Mesendoderm (in vitro differentiated cells): ENCODE data around the gene GAS2L3.
"Not testable (repeated sequence)": the region's sequence is repeated elsewhere in the genome, so short reads cannot be mapped to it uniquely, and the experiment has no call there.

Experiments
- DNase-seq: peaks from one replicate; pipeline ENCODE4 v3.0.0; 2013
- H2AK5ac ChIP-seq: 2 replicates; pipeline ENCODE4 v1.6.1; 2013; ENCODE audit warnings: low read length, inconsistent platforms
- H2BK120ac ChIP-seq: 2 replicates; pipeline ENCODE4 v1.6.1; 2013; ENCODE audit warnings: low read depth, mild to moderate bottlenecking, low read length, moderate library complexity, mixed read lengths
- H2BK15ac ChIP-seq: replicated peaks from 2 replicates; pipeline ENCODE4 v1.6.1; 2013; ENCODE audit warnings: low read depth, mild to moderate bottlenecking, moderate library complexity
- H2BK5ac ChIP-seq: 2 replicates; pipeline ENCODE4 v1.6.1; 2013; ENCODE audit warnings: low read length, inconsistent platforms
- H3K18ac ChIP-seq: 2 replicates; pipeline ENCODE4 v1.6.1; 2013; ENCODE audit warnings: mild to moderate bottlenecking, low read length, mixed read lengths
- H3K23ac ChIP-seq: one replicate; pipeline ENCODE4 v1.6.1; 2013; ENCODE audit warnings: low read length
- H3K27ac ChIP-seq: 2 replicates; pipeline ENCODE4 v1.5.1; 2013; ENCODE audit warnings: low read depth, mild to moderate bottlenecking, inconsistent platforms, low read length, moderate library complexity
- H3K27me3 ChIP-seq: 2 replicates; pipeline ENCODE4 v1.6.1; 2013; ENCODE audit warnings: low read length, control low read depth, mild to moderate bottlenecking, inconsistent platforms; ENCODE audit not compliant: insufficient read depth, poor library complexity
- H3K36me3 ChIP-seq: 2 replicates; pipeline ENCODE4 v1.6.1; 2013; ENCODE audit warnings: low read length, inconsistent platforms; ENCODE audit not compliant: control insufficient read depth, insufficient read depth
- H3K4ac ChIP-seq: one replicate; pipeline ENCODE4 v1.6.1; 2013; ENCODE audit warnings: low read depth, mild to moderate bottlenecking, low read length, moderate library complexity
- H3K4me1 ChIP-seq: 2 replicates; pipeline ENCODE4 v1.6.1; 2013; ENCODE audit warnings: low read depth, low read length, inconsistent platforms; ENCODE audit not compliant: control insufficient read depth
- H3K4me2 ChIP-seq: 2 replicates; pipeline ENCODE4 v1.6.1; 2013; ENCODE audit warnings: low read length
- H3K4me3 ChIP-seq: 2 replicates; pipeline ENCODE4 v1.5.1; 2013; ENCODE audit warnings: mild to moderate bottlenecking, low read length
- H3K56ac ChIP-seq: one replicate; pipeline ENCODE4 v1.6.1; 2013; ENCODE audit warnings: low read length
- H3K79me1 ChIP-seq: 2 replicates; pipeline ENCODE4 v1.6.1; 2013; ENCODE audit warnings: low read length, inconsistent platforms
- H3K79me2 ChIP-seq: 2 replicates; pipeline ENCODE4 v1.6.1; 2013; ENCODE audit warnings: mild to moderate bottlenecking, low read length; ENCODE audit not compliant: control insufficient read depth, insufficient read depth
- H3K9ac ChIP-seq: 2 replicates; pipeline ENCODE4 v1.6.1; 2013; ENCODE audit warnings: low read length, inconsistent platforms
- H4K5ac ChIP-seq: one replicate; pipeline ENCODE4 v1.6.1; 2013; ENCODE audit warnings: low read length
- H4K8ac ChIP-seq: one replicate; pipeline ENCODE4 v1.6.1; 2013; ENCODE audit warnings: low read depth, mild to moderate bottlenecking, control low read depth, low read length, moderate library complexity
- whole genome bisulfite sequencing: extraction: QIAGEN DNeasy Blood & Tissue Kit; methylation state at CpG from one replicate; pipeline ENCODE4 v1.1.7; 2013; ENCODE audit warnings: low lambda C conversion rate, missing lambda C conversion rate; ENCODE audit not compliant: insufficient coverage; ENCODE audit errors: extremely low coverage; 5-methylcytosine and 5-hydroxymethylcytosine counted together

The GAS2L3 gene

DNA sequence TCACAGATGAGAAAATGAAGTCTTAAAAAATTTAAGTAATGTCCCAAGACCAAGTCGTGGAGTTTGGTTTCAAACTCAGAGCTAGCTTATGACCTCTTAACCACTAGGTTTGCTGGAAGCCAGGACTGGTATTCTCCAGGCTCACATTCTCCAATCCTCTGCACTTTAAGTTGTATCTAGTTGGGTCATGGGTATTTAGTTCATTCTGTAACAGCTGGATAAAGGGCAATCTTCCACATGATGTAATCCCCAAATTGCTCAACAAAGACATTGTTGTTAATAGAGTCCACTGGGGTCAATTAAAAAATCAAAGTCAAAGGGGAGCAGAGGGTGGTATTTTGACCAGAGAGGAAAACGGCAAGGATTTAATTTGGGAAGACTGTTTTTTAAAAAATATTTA is 17.8 kb upstream of the GAS2L3 start:
- DNase-seq, result no peak
- Histone ChIP-seq H3K4me1 (no peaks in the 10 kb centered on the region), H3K79me1 (no peaks in the 10 kb centered on the region), H3K27ac (no peak overlapping the region), H3K56ac (no peak overlapping the region), H3K23ac (no peak overlapping the region), H3K36me3 (no peaks in the 10 kb centered on the region), H3K79me2 (no peaks in the 10 kb centered on the region), H2AK5ac (no peak overlapping the region), H2BK5ac (no peak overlapping the region), H2BK120ac (no peak overlapping the region), H3K4me3 (no peak overlapping the region), H3K18ac (no peak overlapping the region), H3K27me3 (no peaks in the 10 kb centered on the region), H4K5ac (no peak overlapping the region), H2BK15ac (no peak overlapping the region), H3K9ac (no peak overlapping the region), H4K8ac (no peak overlapping the region), H3K4ac (no peak overlapping the region), H3K4me2 (no peak overlapping the region)
- WGBS, result no CpG with 5 or more reads among the region's 2 CpGs

DNA sequence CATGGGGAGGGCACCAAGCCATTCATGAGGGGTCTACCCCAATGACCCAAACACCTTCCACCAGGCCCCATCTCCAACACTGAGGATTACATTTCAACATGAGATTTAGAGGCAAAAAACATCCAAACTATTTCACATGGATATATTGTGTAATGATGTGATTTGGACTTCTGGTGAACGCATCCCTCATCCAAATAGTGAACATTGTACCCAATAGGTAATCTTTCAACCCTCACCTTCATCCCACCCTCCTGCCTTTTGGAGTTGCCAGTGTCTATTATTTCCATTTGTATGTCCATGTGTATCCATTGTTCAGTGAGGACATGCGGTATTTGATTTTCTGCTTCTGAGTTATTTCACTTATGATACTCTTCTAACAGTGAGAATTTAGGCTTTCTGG is 16.1 kb upstream of the GAS2L3 start:
- Histone ChIP-seq H3K27me3 (no peaks in the 10 kb centered on the region), H3K36me3 (no peaks in the 10 kb centered on the region), H3K27ac (no peak overlapping the region), H4K5ac (no peak overlapping the region), H4K8ac (no peak overlapping the region), H3K79me2 (no peaks in the 10 kb centered on the region), H2BK120ac (no peak overlapping the region), H2BK5ac (no peak overlapping the region), H3K4me1 (no peaks in the 10 kb centered on the region), H3K56ac (no peak overlapping the region), H2BK15ac (no peak overlapping the region), H3K4me3 (no peak overlapping the region), H3K18ac (no peak overlapping the region), H3K4me2 (no peak overlapping the region), H3K79me1 (no peaks in the 10 kb centered on the region), H2AK5ac (no peak overlapping the region), H3K4ac (no peak overlapping the region), H3K9ac (no peak overlapping the region), H3K23ac (no peak overlapping the region)
- DNase-seq, result no peak
- no CpG with 5 or more reads among the region's 2 CpGs for WGBS

DNA sequence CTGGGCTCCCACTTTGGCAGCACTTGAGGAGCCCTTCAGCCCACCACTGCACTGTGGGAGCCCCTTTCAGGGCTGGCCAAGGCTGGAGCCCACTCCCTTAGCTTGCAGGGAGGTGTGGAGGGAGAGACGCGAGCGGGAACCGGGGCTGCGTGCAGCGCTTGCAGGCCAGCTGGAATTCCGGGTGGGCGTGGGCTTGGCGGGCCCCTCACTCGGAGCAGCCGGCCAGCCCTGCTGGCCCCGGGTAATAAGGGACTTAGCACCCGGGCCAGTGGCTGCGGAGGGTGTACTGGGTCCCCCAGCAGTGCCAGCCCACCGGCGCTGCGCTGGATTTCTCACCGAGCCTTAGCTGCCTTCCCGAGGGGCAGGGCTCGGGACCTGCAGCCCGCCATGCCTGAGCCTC is 14.2 kb upstream of the GAS2L3 start:
- H3K23ac ChIP-seq, H3K56ac ChIP-seq, H3K27ac ChIP-seq, H3K18ac ChIP-seq, H4K8ac ChIP-seq, DNase-seq, H4K5ac ChIP-seq, H2BK15ac ChIP-seq, H3K9ac ChIP-seq, H3K36me3 ChIP-seq, H3K79me1 ChIP-seq, H2AK5ac ChIP-seq, H3K4ac ChIP-seq, H2BK120ac ChIP-seq, H3K4me2 ChIP-seq, H2BK5ac ChIP-seq, H3K79me2 ChIP-seq, H3K4me1 ChIP-seq, H3K4me3 ChIP-seq, H3K27me3 ChIP-seq: not testable (repeated sequence)
- no CpG with 5 or more reads among the region's 21 CpGs for WGBS

DNA sequence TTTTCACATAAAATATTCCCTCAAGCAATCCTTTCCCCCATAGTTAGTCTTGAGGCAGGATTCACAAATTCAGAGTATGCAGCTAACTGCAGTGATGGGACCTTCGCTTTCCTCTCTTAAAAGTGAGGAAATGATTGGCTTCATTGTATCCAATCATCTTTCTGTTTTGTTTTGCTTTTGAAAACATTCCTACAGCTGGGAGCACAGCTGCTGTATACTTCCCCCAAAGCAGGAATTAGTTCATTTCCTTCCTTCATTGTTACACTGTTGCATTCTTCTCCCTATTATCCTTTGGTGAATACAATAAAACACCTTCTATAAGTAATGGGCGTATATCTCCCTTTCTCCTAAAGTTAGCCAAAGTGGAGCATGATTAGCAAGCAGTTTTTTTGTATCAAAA is 9.4 kb upstream of the GAS2L3 start:
- Histone ChIP-seq H3K27me3 (no peaks in the 10 kb centered on the region), H3K79me1 (no peaks in the 10 kb centered on the region), H3K4me1 (no peaks in the 10 kb centered on the region), H3K56ac (no peak overlapping the region), H2AK5ac (no peak overlapping the region), H3K18ac (no peak overlapping the region), H3K4me2 (no peak overlapping the region), H3K4me3 (no peak overlapping the region), H3K9ac (no peak overlapping the region), H3K79me2 (no peaks in the 10 kb centered on the region), H2BK120ac (no peak overlapping the region), H3K36me3 (no peaks in the 10 kb centered on the region), H2BK15ac (no peak overlapping the region), H3K23ac (no peak overlapping the region), H4K8ac (no peak overlapping the region), H3K4ac (no peak overlapping the region), H2BK5ac (no peak overlapping the region), H4K5ac (no peak overlapping the region), H3K27ac (no peak overlapping the region)
- peak; percentile 39 for DNase-seq
- WGBS, result no CpG with 5 or more reads among the region's 2 CpGs

DNA sequence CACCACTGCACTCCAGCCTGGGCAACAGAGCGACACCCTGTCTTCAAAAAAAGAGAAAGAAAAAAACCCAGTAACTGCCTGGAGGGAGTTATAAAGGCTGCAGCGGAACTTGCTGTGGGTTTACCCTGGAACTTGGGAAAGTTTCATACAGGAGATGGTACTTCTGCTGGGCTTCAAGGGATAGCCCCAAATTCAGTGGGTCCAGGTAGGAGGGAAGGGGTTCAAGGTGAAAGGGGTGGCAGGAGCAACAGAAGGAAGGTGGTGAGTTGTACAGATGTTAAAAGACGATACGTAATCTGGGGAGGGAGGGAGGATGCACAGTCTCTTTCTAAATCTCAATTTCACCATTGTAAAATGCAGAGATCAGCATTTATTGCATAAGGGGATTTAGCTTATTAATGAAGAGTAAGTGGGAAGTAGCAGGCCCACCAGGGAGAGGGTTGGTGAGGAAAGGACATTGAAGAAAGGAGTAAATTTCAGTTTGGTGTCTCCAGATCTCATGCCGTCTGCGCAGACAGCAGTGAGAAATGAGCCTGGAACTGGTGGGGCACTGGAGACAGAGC is 8.5 kb upstream of the GAS2L3 start:
- no peak overlapping the region for H3K27ac ChIP-seq
- no peak overlapping the region for H3K4me3 ChIP-seq
- H2BK120ac ChIP-seq, result no peak overlapping the region
- H3K23ac ChIP-seq, result no peak overlapping the region
- no peak overlapping the region for H3K18ac ChIP-seq
- H3K27me3 ChIP-seq, result no peaks in the 10 kb centered on the region
- no peaks in the 10 kb centered on the region for H3K4me1 ChIP-seq
- H3K36me3 ChIP-seq, result no peaks in the 10 kb centered on the region
- H3K4ac ChIP-seq, result peak overlapping the region; percentile 65
- no peak overlapping the region for H2BK5ac ChIP-seq
- no peak overlapping the region for H4K8ac ChIP-seq
- H3K79me1 ChIP-seq, result no peaks in the 10 kb centered on the region
- H4K5ac ChIP-seq, result no peak overlapping the region
- no peak overlapping the region for H2AK5ac ChIP-seq
- no peak for DNase-seq
- no peak overlapping the region for H2BK15ac ChIP-seq
- H3K56ac ChIP-seq, result peak overlapping the region; percentile 42
- H3K9ac ChIP-seq, result no peak overlapping the region
- no peak overlapping the region for H3K4me2 ChIP-seq
- WGBS, result no CpG with 5 or more reads among the region's 6 CpGs
- no peaks in the 10 kb centered on the region for H3K79me2 ChIP-seq

DNA sequence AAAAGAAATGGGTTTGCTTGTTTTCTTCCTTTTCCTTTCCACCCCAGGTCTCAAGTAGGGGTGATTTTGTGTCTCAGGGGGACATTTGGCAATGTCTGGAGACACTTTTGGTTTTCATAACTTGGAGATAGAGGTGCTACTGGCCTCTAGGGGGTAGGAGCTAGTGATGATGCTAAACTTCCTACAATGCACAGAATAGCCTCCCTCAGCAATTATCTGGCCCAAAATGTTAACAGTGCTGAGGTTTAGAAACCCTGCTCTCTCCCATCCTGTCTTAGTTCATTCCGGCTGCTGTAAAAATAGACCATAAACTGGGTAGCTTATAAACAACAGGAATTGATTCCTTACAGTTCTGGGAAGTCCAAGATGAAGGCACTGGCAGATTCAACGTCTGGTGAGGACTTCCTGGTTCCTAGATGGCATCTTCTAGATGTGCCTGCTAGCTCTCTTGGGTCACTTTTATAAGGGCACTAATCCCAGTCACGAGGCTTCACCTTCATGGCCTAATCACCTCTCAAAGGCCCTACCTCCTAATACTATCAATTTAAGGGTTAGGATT is 7.4 kb upstream of the GAS2L3 start:
- Histone ChIP-seq H3K27me3 (no peaks in the 10 kb centered on the region), H3K4me2 (no peak overlapping the region), H3K56ac (no peak overlapping the region), H3K23ac (no peak overlapping the region), H2BK5ac (no peak overlapping the region), H3K79me1 (no peaks in the 10 kb centered on the region), H3K36me3 (no peaks in the 10 kb centered on the region), H4K5ac (no peak overlapping the region), H2BK120ac (no peak overlapping the region), H3K18ac (no peak overlapping the region), H3K4me1 (no peaks in the 10 kb centered on the region), H4K8ac (no peak overlapping the region), H3K9ac (no peak overlapping the region), H2BK15ac (no peak overlapping the region), H3K4me3 (no peak overlapping the region), H3K4ac (no peak overlapping the region), H2AK5ac (no peak overlapping the region), H3K79me2 (no peaks in the 10 kb centered on the region), H3K27ac (no peak overlapping the region)
- DNase-seq, result no peak
- WGBS, result no CpG with 5 or more reads among the region's 3 CpGs
